Stimulated activated CD4-positive, alpha-beta T cell treated with anti-CD3 and anti-CD28 coated beads, Interleukin-15, amount 100 ng/mL, for 24 hours (primary cell): ENCODE measurements around the gene ARHGEF17.

ENCODE experiments used
- DNase-seq: peaks from one replicate; pipeline ENCODE4 v3.0.0-alpha.2; 2020

Gene ARHGEF17

GRCh38 chr11:73317373-73317772 is 9.3 kb downstream of the ARHGEF17 start:
- no peak for DNase-seq

DNA sequence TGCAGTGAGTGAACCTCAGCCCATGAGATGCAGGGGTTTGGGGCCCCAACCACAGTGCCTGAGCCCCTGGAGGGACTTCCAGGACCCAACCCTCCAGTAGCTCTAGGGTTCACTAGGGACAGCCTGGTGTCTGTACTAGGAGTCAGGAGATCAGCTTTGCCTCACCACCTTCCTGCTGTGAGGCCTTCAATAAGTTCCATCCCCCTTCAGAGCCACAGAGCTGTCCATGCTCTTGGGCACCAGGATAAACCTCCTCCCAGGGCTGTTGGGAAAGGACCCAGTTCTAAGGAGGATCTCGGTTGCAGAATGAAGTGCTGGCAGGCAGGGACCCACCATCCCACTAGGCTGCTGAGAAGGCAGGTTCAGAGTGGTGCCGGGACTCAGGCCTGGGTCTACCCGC is 9.7 kb downstream of the ARHGEF17 start:
- DNase-seq, result no peak

GRCh38 chr11:73318501-73319011 is 10.5 kb downstream of the ARHGEF17 start:
- DNase-seq, result no peak

DNA sequence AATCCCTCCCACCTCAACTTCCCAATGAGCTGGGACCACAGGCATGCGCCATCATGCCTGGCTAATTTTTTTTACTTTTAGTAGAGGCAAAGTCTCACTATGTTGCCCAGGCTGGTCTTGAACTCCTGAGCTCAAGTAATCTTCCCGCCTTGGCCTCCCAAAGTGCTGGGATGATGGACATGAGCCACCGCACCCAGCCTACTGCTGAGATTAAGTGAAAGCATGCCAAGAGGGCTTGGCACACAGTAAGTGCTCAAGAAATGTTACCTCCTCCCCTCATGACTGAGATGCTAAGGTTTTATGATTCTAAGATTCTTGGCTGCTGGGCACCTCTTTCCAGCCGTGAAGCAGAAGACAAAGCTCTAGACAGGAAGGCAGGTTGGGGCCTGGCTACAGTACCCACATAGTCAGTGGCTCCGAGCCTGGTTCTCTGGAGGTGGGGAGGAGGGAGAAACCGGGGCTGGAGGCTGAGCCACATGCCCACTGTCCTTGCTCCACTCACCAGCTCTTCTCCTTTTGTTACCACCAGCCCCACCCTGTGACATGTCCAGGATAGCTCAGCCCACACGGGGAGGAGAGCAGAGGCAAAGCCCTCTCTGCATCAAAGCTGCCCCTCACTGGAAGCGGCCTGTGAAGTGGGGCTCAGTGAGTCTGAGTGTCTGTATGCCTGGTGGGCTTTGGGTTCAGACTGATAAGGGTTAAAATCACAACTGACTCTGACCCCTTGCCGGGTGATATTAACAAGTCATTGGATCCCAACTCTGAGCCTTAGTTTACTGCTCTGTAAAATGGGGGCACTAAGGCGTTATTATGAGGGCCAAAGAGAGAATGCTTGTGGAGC is 12.9 kb downstream of the ARHGEF17 start:
- DNase-seq, result no peak

- DNase-seq, result no peak
Measured at GRCh38 chr11:73321604-73322381, 13.7 kb downstream of the ARHGEF17 start.

GRCh38 chr11:73322382-73323306 is 14.6 kb downstream of the ARHGEF17 start:
- DNase-seq, result no peak

GRCh38 chr11:73323464-73323863 is 15.4 kb downstream of the ARHGEF17 start:
- no peak for DNase-seq

GRCh38 chr11:73324116-73324515 is 16.0 kb downstream of the ARHGEF17 start:
- DNase-seq, result no peak

GRCh38 chr11:73324665-73325035 is 16.6 kb downstream of the ARHGEF17 start:
- DNase-seq, result no peak

GRCh38 chr11:73325036-73325981 is 17.2 kb downstream of the ARHGEF17 start:
- no peak for DNase-seq

DNA sequence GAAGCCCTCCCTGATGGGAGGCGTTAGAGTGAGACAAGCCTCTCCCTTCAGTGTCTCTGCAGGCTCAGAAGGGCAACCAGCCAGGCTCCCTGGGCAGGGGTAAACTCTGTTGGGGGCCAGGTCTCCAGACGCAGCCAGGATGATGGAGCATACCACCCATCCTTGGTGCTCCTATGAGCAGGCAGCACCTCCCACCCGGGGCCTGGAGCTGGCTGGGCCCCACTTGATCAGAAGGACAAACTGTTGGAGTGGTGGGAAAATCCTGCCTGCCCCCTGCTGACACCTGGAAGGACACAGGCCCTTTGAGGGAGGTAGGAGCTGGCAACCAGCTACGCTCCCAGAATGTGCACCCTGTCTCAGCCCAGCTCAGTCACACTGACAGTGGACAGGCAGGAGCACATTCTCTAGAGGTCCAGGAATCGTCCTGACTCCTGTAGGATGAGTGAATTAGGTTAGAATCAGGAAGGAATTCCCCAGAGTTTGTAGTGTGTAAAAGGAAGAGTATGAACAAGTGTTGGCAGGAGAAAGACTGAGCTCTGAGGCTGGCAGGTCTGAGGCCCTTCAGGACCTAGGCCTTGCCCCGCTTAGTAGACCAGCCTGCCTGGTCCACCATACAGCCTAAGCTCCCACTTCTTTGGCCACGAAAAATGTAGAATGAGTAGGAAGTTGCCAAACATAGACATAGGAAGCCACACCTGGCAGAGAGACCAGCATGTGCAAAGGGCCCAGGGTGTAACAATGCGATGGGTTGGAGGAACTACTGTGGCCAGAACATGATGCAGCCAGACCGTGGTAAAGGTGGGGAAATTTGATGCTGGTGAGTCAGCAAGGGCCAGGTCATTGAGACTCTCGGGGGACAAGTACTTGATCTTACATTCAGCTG is 19.1 kb downstream of the ARHGEF17 start:
- no peak for DNase-seq

- no peak for DNase-seq
Measured at GRCh38 chr11:73327812-73328364, 19.8 kb downstream of the ARHGEF17 start.

- no peak for DNase-seq
Measured at GRCh38 chr11:73330569-73331093, 22.6 kb downstream of the ARHGEF17 start.

GRCh38 chr11:73331138-73331916 is 23.3 kb downstream of the ARHGEF17 start:
- DNase-seq, result no peak

DNA sequence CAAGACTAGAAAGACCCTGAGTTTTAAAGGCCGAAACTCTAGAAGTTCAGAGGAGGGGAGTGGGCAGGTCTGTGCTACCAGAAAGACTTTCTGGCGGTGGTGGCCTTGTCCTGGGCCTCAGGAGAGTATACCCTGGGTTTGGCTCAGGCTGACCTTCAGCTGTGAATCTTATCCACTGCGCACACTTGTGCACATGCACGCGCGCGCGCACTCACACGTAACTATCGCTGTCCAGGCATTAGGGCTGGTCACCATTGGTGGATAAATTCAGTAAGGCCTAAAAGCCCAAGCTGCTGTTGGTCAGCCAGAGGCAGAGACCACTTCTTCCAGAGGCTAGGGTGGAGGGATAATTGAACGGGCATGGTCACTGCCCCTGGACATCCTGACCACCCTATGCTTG is 25.1 kb downstream of the ARHGEF17 start:
- no peak for DNase-seq

GRCh38 chr11:73333640-73334383 is 25.7 kb downstream of the ARHGEF17 start:
- no peak for DNase-seq

GRCh38 chr11:73334384-73335203 is 26.5 kb downstream of the ARHGEF17 start:
- no peak for DNase-seq
